ENCODE measurements around the gene PTDSS2. TPM values are rescaled to one million over a fixed set of nuclear protein-coding genes. Genes with fewer than 3 reads are reported as not detected.

PTDSS2 gene
- total and polyA plus RNA-seq, 10 of the 15 experiments (the other 5 are each of a cell fraction or from before 2014, with no cell fraction given): 0.39 to 21.1 (median 10.8) TPM

DNA sequence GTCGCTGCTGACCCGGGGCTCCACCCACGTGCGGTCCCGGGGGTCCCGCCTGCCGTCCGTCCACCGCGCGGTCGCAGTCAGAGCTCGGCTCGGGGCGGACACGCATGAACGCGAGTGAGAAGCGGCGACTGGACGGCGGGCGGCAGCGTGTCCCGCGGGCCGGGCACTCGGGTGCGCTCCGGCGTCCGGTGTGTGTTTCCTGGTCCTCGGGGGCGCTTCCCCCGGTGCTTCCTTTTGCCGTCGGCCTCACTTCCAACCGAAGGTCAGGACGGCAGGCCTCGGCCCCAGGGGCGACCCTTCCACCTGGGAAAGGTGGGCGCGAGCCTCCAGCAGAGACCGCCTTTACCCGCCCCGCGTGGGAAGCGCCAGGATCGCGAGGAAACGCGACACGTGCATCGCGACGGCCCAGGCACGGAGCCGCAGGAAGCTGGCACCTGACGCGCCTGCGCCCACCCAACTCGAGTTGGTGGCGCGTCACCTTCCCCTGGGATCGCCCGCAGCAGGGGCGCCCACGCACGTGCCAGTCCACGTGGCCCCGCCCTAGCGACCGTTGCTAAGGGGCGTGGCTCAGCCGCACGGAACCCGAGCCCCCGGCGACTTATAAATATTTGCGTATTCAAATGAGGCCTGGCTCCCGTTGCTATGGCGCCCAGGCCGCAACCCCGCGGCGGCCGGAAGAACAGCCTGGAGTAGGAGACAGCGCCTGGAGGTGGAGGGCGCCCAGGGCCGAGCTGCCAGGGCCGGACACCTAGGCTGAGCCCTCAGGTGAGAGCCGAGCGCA, 87.0 kb downstream of the PTDSS2 start, which contains the start of gene LRRC56 (continued):
- peak; percentile 88 for TF ChIP-seq RAD51 (IDR thresholded peaks at IDR 0.05)
- TF ChIP-seq BRCA1 (IDR thresholded peaks at IDR 0.05; ENCODE audit: low read depth, low read length): no peak
- TF ChIP-seq ATF3 (IDR thresholded peaks at IDR 0.05; ENCODE audit: borderline replicate concordance, extremely low read depth, low read depth, low read length): peak; percentile 65; the same call in 1 of the 2 replicates
- no peak for TF ChIP-seq CBX5 (IDR thresholded peaks at IDR 0.05; ENCODE audit: low read depth)
- no peak for TF ChIP-seq SIX5 (IDR thresholded peaks at IDR 0.05; ENCODE audit: low read depth, low read length, severe bottlenecking)
- no peak for TF ChIP-seq MTA3 (IDR thresholded peaks at IDR 0.05; ENCODE audit: borderline replicate concordance, low read length)
- TF ChIP-seq CHD4 (IDR thresholded peaks at IDR 0.05): no peak; the same call in 1 of the 2 replicates
- TF ChIP-seq NFXL1 (IDR thresholded peaks at IDR 0.05; ENCODE audit: borderline replicate concordance): no peak
- peak; percentile 8; the same call in 1 of the 2 replicates for TF ChIP-seq IRF3 (IDR thresholded peaks at IDR 0.05)
- no peak; a peak in 1 of 4 replicates for TF ChIP-seq ETV6 (conservative IDR thresholded peaks at IDR 0.05 in 1 of 2, IDR thresholded peaks at IDR 0.05 in 1 of 2; ENCODE audit: borderline replicate concordance in 1 of 2, low read depth in 1 of 2)
- TF ChIP-seq SUPT20H (IDR thresholded peaks at IDR 0.05; ENCODE audit: borderline replicate concordance, control insufficient read depth, low read depth, low read length): no peak
- TF ChIP-seq, protein P1, sequence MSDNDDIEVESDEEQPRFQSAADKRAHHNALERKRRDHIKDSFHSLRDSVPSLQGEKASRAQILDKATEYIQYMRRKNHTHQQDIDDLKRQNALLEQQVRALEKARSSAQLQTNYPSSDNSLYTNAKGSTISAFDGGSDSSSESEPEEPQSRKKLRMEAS (IDR thresholded peaks at IDR 0.05; ENCODE audit: low read depth, low read length): peak; percentile 93
- TF ChIP-seq CBX3 (IDR thresholded peaks at IDR 0.05; ENCODE audit: borderline replicate concordance, low read depth): no peak
- TF ChIP-seq EED (IDR thresholded peaks at IDR 0.05; ENCODE audit: low read depth): no peak
- TF ChIP-seq RB1 (IDR thresholded peaks at IDR 0.05; ENCODE audit: borderline replicate concordance): peak; percentile 74; the same call in 1 of the 2 replicates
- peak; percentile 91 for TF ChIP-seq DPF2 (IDR thresholded peaks at IDR 0.05)
- peak; percentile 42; the same call in 1 of the 2 replicates for TF ChIP-seq RUNX3 (IDR thresholded peaks at IDR 0.05; ENCODE audit: low read length)
- peak; percentile 90 for TF ChIP-seq PKNOX1 (IDR thresholded peaks at IDR 0.05)
- TF ChIP-seq JUNB (IDR thresholded peaks at IDR 0.05): no peak
- TF ChIP-seq, protein P2, sequence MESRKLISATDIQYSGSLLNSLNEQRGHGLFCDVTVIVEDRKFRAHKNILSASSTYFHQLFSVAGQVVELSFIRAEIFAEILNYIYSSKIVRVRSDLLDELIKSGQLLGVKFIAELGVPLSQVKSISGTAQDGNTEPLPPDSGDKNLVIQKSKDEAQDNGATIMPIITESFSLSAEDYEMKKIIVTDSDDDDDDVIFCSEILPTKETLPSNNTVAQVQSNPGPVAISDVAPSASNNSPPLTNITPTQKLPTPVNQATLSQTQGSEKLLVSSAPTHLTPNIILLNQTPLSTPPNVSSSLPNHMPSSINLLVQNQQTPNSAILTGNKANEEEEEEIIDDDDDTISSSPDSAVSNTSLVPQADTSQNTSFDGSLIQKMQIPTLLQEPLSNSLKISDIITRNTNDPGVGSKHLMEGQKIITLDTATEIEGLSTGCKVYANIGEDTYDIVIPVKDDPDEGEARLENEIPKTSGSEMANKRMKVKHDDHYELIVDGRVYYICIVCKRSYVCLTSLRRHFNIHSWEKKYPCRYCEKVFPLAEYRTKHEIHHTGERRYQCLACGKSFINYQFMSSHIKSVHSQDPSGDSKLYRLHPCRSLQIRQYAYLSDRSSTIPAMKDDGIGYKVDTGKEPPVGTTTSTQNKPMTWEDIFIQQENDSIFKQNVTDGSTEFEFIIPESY (IDR thresholded peaks at IDR 0.05): no peak
- no peak for TF ChIP-seq ZBED1 (IDR thresholded peaks at IDR 0.05; ENCODE audit: borderline replicate concordance)
- no peak for TF ChIP-seq CHD1 (IDR thresholded peaks at IDR 0.05; ENCODE audit: low read depth, low read length)
- TF ChIP-seq, protein P3, sequence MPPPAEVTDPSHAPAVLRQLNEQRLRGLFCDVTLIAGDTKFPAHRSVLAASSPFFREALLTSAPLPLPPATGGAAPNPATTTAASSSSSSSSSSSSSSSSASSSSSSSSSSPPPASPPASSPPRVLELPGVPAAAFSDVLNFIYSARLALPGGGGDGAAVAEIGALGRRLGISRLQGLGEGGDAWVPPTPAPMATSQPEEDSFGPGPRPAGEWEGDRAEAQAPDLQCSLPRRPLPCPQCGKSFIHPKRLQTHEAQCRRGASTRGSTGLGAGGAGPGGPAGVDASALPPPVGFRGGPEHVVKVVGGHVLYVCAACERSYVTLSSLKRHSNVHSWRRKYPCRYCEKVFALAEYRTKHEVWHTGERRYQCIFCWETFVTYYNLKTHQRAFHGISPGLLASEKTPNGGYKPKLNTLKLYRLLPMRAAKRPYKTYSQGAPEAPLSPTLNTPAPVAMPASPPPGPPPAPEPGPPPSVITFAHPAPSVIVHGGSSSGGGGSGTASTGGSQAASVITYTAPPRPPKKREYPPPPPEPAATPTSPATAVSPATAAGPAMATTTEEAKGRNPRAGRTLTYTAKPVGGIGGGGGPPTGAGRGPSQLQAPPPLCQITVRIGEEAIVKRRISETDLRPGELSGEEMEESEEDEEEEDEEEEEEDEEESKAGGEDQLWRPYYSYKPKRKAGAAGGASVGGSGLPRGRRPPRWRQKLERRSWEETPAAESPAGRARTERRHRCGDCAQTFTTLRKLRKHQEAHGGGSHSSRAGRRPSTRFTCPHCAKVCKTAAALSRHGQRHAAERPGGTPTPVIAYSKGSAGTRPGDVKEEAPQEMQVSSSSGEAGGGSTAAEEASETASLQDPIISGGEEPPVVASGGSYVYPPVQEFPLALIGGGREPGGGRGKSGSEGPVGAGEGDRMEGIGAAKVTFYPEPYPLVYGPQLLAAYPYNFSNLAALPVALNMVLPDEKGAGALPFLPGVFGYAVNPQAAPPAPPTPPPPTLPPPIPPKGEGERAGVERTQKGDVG (CRISPR knock-in tag; IDR thresholded peaks at IDR 0.05): no peak

Measured in GM12878 (cell line).